ENCODE measurements around the gene PHF21A.

DNA sequence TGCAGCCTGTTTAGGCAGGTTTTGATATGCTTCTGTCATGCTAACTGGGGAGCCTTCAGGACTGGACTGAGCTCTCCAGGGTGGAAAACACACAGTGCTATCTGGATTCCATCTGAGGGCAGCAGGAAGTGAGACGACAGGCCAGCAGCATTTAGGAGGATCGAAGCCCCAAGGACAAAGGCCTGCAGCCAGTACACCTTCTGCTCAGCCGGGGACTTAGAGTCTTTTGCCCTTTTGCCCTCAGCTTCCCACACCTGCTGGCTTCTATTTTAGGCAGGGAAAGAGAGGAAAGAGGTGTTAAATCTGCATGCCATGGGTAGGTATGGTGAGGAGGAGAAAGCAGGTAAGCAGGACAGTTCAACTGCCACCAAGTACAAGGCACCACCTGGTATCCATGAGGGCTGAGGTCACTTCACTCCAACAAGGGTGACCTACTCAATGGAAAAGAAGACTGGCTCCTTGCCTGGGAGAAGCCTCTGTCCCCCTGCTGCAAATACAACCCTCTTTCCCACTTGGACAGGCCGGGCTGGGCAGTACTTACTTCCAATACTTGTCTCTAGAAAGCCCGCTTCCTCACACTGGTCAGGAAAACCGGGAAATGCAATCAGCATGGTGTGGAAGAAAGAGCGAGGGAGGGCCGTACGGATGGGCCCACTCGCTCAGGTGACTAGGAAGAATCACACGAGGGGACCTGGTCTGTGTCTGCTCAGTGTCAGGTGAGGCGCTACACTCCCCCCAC is 186.5 kb downstream of the PHF21A start:
- TF ChIP-seq NFYB (CRISPR knock-in tag; conservative IDR thresholded peaks at IDR 0.05; ENCODE audit: low read depth) (no peak), TCF7 (CRISPR knock-in tag; IDR thresholded peaks at IDR 0.05; ENCODE audit: low read depth) (no peak), ESRRA (CRISPR knock-in tag; IDR thresholded peaks at IDR 0.05; ENCODE audit: borderline replicate concordance) (no peak), FOXJ3 (CRISPR knock-in tag; IDR thresholded peaks at IDR 0.05; ENCODE audit: borderline replicate concordance) (no peak), ATF2 (CRISPR knock-in tag; IDR thresholded peaks at IDR 0.05; ENCODE audit: borderline replicate concordance, low read depth) (no peak)
- TF ChIP-seq, protein P1, sequence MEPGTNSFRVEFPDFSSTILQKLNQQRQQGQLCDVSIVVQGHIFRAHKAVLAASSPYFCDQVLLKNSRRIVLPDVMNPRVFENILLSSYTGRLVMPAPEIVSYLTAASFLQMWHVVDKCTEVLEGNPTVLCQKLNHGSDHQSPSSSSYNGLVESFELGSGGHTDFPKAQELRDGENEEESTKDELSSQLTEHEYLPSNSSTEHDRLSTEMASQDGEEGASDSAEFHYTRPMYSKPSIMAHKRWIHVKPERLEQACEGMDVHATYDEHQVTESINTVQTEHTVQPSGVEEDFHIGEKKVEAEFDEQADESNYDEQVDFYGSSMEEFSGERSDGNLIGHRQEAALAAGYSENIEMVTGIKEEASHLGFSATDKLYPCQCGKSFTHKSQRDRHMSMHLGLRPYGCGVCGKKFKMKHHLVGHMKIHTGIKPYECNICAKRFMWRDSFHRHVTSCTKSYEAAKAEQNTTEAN (CRISPR knock-in tag; IDR thresholded peaks at IDR 0.05) = no peak
- TF ChIP-seq, protein P2, sequence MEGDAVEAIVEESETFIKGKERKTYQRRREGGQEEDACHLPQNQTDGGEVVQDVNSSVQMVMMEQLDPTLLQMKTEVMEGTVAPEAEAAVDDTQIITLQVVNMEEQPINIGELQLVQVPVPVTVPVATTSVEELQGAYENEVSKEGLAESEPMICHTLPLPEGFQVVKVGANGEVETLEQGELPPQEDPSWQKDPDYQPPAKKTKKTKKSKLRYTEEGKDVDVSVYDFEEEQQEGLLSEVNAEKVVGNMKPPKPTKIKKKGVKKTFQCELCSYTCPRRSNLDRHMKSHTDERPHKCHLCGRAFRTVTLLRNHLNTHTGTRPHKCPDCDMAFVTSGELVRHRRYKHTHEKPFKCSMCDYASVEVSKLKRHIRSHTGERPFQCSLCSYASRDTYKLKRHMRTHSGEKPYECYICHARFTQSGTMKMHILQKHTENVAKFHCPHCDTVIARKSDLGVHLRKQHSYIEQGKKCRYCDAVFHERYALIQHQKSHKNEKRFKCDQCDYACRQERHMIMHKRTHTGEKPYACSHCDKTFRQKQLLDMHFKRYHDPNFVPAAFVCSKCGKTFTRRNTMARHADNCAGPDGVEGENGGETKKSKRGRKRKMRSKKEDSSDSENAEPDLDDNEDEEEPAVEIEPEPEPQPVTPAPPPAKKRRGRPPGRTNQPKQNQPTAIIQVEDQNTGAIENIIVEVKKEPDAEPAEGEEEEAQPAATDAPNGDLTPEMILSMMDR (IDR thresholded peaks at IDR 0.05) = no peak

Data from WTC11 (cell line).